ENCODE measurements around the gene KCNE1.
"Not testable (repeated sequence)": the region's sequence is repeated elsewhere in the genome, so short reads cannot be mapped to it uniquely, and the experiment has no call there.

Gene KCNE1

DNA sequence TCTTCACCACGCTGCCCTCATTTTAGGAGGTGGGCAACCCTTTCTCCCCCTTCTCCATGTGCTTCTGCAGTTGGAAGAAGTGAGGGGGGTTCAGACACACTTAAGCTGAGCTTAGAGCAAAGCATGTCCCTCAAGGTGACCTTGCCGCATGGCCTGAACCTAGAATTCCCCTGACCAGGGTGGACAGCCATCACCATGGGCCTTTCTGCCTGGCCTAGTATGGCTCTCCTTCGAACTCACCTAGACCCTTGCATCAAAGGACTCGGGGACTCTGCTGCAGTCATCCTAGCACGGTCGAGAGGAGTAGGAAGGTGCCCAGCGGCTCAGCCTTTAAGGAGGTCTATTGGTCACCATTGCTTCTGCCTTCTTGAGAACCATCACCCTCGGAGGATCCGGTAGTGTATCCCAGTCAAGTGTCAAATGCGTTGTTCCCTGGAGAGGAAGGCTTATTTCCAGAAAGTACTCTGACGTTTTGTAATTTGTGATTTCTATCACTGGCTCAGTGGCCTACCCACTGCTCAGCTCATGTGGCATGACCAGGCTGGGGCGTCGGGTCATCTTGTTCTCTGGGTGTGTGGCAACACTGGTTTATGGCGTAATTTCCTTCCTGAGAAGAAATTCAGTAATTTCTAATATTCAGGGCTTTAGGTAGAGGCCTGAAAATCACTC is at the start of gene KCNE1:
Gene KCNE1 (minus strand): TSS at position 424 of the 669 bp plus-strand sequence. CDS start 62,576 bp downstream, outside the sequence.
- no peak for DNase-seq (ENCODE audit: low read depth in 2 of 2, low spot score in 1 of 2)

- no peak for DNase-seq (ENCODE audit: low read depth in 2 of 2, low spot score in 1 of 2)
Observed at GRCh38 chr21:34561806-34562205, 49.8 kb upstream of the KCNE1 start.

GRCh38 chr21:34560609-34561008 is 48.6 kb upstream of the KCNE1 start:
- no peak for DNase-seq (ENCODE audit: low read depth in 2 of 2, low spot score in 1 of 2)

DNA sequence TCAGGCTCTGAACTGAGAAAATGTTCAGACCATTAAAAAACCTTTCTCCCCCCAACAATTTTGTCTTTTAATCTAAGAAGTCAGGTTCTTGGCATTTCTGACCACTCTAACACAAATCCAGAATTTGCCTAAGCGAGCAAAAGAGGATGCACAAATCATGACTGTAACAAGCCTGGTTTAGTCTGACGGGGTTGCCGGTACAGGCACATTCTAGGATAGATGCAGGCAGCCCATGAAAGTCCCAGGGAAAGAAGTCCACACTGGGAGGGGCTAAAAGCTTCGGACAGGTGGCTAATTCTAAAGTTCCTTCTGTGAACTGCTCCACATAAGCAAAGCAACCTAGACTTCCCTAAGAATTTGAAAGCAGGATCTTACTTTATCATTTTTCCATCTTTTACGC is 48.0 kb upstream of the KCNE1 start:
- no peak for DNase-seq (ENCODE audit: low read depth in 2 of 2, low spot score in 1 of 2)

GRCh38 chr21:34559089-34559631 is 47.1 kb upstream of the KCNE1 start:
- no peak for DNase-seq (ENCODE audit: low read depth in 2 of 2, low spot score in 1 of 2)

DNA sequence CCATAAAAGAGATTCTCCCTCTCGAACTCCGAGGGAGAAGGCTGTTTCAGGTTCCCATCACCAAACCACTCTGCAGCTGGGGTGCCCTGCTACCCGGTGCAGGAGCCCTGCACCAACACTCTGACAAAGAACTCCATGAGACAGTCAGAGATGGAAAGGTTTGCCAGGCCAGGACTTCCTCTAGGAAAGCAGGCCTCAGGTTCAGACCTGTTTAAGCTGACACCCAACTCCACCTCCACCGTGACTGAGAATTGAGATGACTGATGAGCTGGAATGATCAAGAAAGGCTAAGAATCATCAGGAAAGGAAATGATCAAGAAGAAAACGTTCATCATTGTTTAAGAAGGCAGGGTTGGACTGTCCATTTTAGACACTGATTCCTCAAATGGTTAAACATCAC is 46.2 kb upstream of the KCNE1 start:
- no peak for DNase-seq (ENCODE audit: low read depth in 2 of 2, low spot score in 1 of 2)

- no peak for DNase-seq (ENCODE audit: low read depth in 2 of 2, low spot score in 1 of 2)
Observed at GRCh38 chr21:34557261-34557660, 45.3 kb upstream of the KCNE1 start.

- not testable (repeated sequence) for DNase-seq (ENCODE audit: low read depth in 2 of 2, low spot score in 1 of 2)
Observed at GRCh38 chr21:34554670-34555069, 42.7 kb upstream of the KCNE1 start.

GRCh38 chr21:34554227-34554626 is 42.2 kb upstream of the KCNE1 start:
- no peak for DNase-seq (ENCODE audit: low read depth in 2 of 2, low spot score in 1 of 2)

GRCh38 chr21:34553151-34553952 is 41.3 kb upstream of the KCNE1 start:
- no peak for DNase-seq (ENCODE audit: low read depth in 2 of 2, low spot score in 1 of 2)

DNA sequence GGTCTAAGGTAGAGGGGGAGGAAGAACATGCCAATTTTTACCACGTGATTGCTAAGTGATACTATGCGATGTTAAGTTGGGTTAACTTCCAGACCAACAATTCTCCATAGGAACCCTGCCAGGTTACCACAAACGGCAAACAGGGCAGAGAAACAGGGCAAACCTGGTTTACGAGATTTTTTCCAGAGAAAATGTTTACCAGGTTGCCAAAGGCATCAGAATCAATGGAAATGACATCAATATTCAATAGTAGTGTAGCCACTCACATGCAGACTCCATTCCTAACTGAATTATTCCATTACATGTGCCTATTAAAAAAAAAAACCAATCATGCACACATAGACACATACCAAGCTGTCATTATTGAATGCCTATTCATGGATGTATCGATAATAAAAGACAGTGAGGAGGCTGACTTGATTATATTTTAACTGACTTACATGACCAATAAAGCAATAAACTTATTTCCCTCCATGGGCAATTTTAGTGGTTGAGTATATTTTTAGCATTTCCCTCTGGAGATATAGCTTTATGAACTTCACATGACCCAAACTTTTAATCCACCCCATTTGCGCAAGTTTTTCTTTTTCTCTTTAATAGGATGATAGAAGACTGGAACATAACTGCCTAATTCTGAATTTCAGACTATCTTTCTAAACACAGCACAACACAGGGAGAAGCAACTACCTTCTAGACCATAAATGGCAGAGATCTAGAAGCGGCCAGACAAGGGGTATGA is 40.5 kb upstream of the KCNE1 start:
- DNase-seq (ENCODE audit: low read depth in 2 of 2, low spot score in 1 of 2) = no peak

DNA sequence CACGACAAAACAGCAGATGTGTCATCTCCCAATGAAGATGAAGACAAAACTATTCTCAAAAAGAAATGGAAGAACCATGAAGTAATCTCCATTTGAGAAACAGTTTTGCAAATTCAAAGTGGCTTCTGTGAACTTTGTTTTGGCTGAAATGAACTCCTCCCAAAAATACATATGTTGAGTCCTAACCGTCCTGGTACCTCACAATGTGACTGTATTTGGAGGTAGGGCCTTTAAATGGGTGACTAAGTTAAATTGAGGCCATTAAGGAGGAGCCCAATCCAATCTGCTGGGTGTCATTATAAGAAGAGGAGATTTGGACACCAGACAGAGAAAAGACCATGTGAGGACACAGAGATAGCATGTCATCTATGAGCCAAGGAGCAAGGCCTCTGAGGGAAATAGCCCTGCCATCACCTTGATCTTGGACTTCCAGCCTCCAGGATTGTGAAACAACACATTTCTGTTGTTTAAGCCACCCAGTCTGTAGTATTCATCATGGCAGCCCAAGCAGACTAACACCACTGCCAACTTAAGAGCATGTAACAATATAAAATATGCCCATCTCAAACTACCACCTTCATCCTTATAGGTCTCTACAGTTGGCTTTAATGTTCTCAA is 38.3 kb upstream of the KCNE1 start:
- no peak for DNase-seq (ENCODE audit: low read depth in 2 of 2, low spot score in 1 of 2)

- no peak for DNase-seq (ENCODE audit: low read depth in 2 of 2, low spot score in 1 of 2)
Observed at GRCh38 chr21:34548781-34549376, 36.9 kb upstream of the KCNE1 start.

DNA sequence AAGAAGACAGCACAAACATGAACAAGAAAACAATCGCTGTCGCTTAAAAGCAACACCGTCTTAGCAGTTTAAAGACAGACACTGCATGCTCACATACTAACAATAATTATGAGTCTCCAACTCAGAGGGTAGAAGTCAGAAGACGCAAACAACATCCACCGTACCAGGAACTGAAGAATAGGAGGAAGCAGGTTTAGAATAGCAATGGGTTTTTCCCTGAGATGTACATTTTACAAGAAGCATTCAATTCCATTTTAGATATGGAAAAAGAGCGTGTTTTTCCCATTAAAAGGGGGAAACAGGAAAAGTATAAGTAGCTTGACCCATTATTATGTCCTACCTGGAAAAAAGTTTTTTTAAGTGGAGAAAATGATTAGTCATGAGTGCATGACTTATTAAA is 34.5 kb upstream of the KCNE1 start:
- DNase-seq (ENCODE audit: low read depth in 2 of 2, low spot score in 1 of 2) = no peak

DNA sequence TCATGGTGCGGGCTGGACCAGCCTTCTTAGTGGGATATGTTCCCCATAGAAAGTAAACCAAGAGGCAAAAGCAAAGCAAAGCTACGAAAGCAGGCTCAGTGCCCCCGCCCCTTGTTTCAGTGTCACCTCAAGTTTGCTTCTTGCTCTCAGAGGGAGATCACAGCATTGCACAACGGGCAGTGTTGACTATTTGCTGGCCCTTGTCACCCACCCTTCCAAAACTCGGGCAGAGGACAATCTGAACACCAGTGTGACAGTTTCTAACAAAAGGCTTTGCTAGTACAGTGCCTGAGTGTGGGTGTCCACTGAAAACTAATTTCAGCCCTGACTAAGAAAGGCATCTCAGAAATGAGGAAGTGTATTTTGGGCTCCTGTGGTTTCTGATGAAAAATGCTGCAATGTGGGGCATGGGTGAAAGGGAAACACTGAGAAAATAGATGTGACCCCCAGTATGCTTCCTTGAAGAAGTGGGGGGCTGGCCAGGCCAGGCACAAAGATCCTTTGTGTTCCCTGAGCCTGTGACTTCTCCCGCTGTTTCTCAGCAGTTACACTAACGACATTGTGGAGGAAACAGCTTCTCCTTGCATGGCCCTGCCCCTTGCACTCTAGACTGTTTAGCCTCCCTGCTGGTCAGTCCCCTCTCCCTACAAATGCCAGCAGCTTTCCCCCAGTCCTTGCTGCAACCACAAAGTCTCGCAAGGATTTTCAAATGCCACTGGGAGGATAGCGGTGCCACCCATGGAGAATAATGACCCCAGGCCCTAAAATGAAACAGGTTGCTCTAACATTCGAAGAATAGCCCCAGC is 33.3 kb upstream of the KCNE1 start:
- DNase-seq (ENCODE audit: low read depth in 2 of 2, low spot score in 1 of 2) = no peak

- no peak for DNase-seq (ENCODE audit: low read depth in 2 of 2, low spot score in 1 of 2)
Observed at GRCh38 chr21:34544032-34544496, 32.1 kb upstream of the KCNE1 start.

DNA sequence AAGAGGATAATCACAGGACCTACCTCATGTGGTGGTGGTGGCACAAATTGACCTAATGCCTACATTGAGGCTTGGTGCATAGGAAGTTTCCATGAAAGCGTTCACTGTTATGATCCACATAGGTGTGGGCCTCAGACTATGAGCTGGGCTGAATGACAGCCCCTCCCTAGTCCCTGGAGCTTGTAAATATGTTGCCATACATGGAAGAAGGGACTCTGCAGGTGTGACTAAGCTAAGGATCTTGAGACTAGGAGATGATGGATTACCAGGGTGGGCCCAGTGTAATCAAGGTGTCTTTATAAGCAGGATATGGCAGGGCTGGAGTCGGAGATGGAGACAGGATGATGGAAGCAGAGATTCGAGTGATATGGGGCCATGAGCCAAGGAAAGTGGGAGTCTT is 31.0 kb upstream of the KCNE1 start:
- no peak for DNase-seq (ENCODE audit: low read depth in 2 of 2, low spot score in 1 of 2)

- DNase-seq (ENCODE audit: low read depth in 2 of 2, low spot score in 1 of 2) = no peak
Observed at GRCh38 chr21:34540206-34540605, 28.2 kb upstream of the KCNE1 start.

DNA sequence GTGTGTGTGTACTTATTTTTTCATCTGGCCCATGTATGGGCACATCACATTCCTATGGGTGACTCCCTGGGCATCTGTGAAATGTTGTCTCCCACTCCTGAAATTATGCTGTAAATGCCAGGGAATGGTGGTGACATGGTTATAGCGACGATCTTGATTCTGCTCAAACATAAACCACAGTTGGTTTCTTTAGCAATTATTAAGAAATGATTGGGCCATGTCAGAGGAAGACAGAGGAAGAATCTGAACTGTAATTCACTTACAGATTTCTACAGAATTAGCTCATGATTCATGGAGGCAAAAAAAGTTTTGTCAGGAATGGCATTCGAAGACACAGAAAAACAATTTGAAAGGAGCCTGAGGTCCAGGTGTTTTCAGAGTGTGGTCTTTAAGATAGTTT is 25.8 kb upstream of the KCNE1 start:
- DNase-seq (ENCODE audit: low read depth in 2 of 2, low spot score in 1 of 2) = no peak

DNA sequence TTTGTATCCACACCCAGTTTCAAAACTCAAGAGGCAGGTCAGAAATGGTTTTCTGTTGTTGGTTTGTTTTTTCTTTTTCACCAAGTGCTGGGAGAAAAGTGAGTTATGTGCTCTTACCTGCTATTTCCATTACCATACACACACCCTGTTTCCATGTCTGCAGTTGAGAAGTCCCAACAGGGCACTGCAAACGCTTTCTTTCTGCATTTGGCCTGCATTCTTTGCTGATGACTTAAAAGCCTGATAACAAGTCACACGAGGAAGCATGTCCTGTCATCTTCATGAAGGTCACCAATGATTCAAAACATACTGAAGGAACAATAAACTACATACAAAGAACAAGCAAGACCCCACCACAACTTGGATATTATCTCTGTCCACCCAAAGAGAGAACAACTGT is 24.8 kb upstream of the KCNE1 start:
- no peak for DNase-seq (ENCODE audit: low read depth in 2 of 2, low spot score in 1 of 2)
